MCF 10A (cell line): ENCODE results near the gene UAP1L1. TPM values are rescaled to one million over a fixed set of nuclear protein-coding genes. Genes with fewer than 3 reads are reported as not detected.

Experiments
- BruUV-seq: library from RNA; stranded (reverse); fragments of 400-500 nt; replicated peaks from 2 replicates; lab custom pipeline; 2021; lab: Mats Ljungman, UMichigan
- CTCF ChIA-PET: fragments of 300-600 bp; sonication (Branson Sonifier 250); formaldehyde crosslinking; extraction: SDS; loops from one replicate; lab custom pipeline; 2021; ENCODE audit warnings: antibody characterized with exemption, inconsistent platforms; lab: Yijun Ruan, JAX
- POLR2A ChIA-PET: fragments of 300-600, 350-650 bp; sonication (Branson Sonifier 250); formaldehyde crosslinking; extraction: SDS; loops from one replicate; lab custom pipeline; 2020; ENCODE audit warnings: antibody characterized with exemption, inconsistent platforms; lab: Yijun Ruan, JAX
- DNase-seq: peaks from one replicate; pipeline ENCODE4 v3.0.0-alpha.2; 2018; ENCODE audit not compliant: unreplicated experiment
- H3K27ac Mint-ChIP-seq: one replicate; pipeline ENCODE4 v1.8.0; 2022; ENCODE audit warnings: mild to moderate bottlenecking, low read depth, mixed read lengths; ENCODE audit not compliant: unreplicated experiment
- H3K27me3 Mint-ChIP-seq: one replicate; pipeline ENCODE4 v1.8.0; 2022; ENCODE audit warnings: mixed read lengths; ENCODE audit not compliant: insufficient read depth, unreplicated experiment
- H3K36me3 Mint-ChIP-seq: one replicate; pipeline ENCODE4 v1.8.0; 2022; ENCODE audit warnings: mild to moderate bottlenecking, moderate library complexity, mixed read lengths; ENCODE audit not compliant: insufficient read depth, unreplicated experiment
- H3K4me1 Mint-ChIP-seq: one replicate; pipeline ENCODE4 v1.8.0; 2022; ENCODE audit warnings: mixed read lengths; ENCODE audit not compliant: insufficient read depth, unreplicated experiment
- H3K4me3 Mint-ChIP-seq: one replicate; pipeline ENCODE4 v1.8.0; 2022; ENCODE audit warnings: mild to moderate bottlenecking, moderate library complexity, mixed read lengths; ENCODE audit not compliant: unreplicated experiment
- H3K9me3 Mint-ChIP-seq: one replicate; pipeline ENCODE4 v1.8.0; 2022; ENCODE audit warnings: mixed read lengths; ENCODE audit not compliant: unreplicated experiment
- intact Hi-C: fragments of 100-400 bp; cut with micrococcal nuclease; formaldehyde crosslinking; loops from 2 replicates; pipeline ENCODE4 v1.14.1; 2022
- total RNA-seq: library from RNA; stranded (reverse); gene quantifications from 2 replicates; pipeline ENCODE4 v1.2.3, GENCODE V29; 2022
- TF ChIP-seq, protein P1 (sequence below): fragments of 200-600 bp; IDR thresholded peaks from one replicate; pipeline ENCODE4 v1.8.0; 2022; ENCODE audit warnings: antibody characterized with exemption, mild to moderate bottlenecking; ENCODE audit not compliant: unreplicated experiment

The UAP1L1 gene
- total RNA-seq, 1 experiment from 2014 or later, result 1.0 TPM

DNA sequence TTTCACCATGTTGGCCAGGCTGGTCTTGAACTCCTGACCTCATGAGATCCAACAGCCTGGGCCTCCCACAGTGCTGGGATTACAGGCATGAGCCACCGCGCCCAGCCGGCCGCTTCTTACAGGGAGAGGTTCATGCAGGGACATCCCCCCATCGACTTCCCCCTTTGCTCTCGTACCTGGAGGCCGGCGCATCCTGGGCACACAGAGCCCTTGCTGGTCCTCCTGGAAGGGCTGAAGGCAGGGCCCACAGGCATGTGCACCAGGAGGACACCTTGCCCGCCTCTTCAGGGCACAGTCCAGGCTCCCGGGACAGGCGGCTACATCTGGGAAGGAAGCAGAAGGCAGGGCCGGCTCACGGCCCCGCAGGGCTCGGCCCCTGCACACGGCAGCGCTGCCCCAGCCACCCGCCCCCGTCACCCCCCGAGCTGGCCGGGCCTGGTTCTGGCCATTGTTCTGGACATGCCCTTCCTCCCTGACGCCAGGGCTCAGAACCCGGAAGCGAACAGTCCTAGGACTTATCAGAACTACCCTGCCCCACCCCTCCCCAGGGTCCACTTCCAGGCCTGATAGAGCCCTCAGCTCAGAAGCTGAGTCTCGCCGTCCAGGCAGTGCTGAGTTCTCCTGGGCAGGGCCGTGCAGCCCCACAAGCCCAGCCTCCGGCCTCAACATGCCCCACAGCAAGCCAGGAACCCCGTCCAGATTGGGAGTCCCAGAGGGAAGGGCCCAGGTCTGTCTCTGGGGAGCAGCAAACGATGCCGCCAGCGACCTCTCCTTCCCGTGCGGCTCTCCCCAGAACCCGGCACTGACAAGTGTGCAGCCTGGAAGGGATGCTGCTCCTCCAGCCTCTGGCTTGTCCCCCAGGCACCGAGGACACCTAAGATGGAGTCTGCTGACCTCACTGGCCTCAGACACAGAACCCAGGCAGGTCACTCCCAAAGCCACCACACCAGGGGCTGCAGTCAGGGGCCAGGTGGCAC is 34.3 kb upstream of the UAP1L1 start:
- H3K27me3 Mint-ChIP-seq, result no peaks in the 10 kb centered on the region
- H3K4me3 Mint-ChIP-seq, result no peak overlapping the region
- no peaks in the 10 kb centered on the region for H3K9me3 Mint-ChIP-seq
- H3K27ac Mint-ChIP-seq, result no peak overlapping the region
- POLR2A ChIA-PET, result interaction anchor here (1.5 kb wide), 1 partner anchor 14 kb away, joined by 3 read pairs; no protein-coding TSS in a partner anchor
- DNase-seq, result no peak
- intact Hi-C loops, result loop anchor here (10.0 kb wide), 1 partner anchor 182 kb away; the partner anchor contains the start of genes CYSRT1, RNF208 and RNF224
- no peaks in the 10 kb centered on the region for H3K4me1 Mint-ChIP-seq
- no TSS peak for BruUV-seq
- TF ChIP-seq, protein P1, sequence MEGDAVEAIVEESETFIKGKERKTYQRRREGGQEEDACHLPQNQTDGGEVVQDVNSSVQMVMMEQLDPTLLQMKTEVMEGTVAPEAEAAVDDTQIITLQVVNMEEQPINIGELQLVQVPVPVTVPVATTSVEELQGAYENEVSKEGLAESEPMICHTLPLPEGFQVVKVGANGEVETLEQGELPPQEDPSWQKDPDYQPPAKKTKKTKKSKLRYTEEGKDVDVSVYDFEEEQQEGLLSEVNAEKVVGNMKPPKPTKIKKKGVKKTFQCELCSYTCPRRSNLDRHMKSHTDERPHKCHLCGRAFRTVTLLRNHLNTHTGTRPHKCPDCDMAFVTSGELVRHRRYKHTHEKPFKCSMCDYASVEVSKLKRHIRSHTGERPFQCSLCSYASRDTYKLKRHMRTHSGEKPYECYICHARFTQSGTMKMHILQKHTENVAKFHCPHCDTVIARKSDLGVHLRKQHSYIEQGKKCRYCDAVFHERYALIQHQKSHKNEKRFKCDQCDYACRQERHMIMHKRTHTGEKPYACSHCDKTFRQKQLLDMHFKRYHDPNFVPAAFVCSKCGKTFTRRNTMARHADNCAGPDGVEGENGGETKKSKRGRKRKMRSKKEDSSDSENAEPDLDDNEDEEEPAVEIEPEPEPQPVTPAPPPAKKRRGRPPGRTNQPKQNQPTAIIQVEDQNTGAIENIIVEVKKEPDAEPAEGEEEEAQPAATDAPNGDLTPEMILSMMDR, result no peak
- H3K36me3 Mint-ChIP-seq, result peaks cover 12% of the 10 kb centered on the region
- CTCF ChIA-PET, result interaction anchor here (0.6 to 2.4 kb wide), 4 partner anchors 25 to 511 kb away, joined by 3 to 11 read pairs (median 4); no protein-coding TSS in a partner anchor

DNA sequence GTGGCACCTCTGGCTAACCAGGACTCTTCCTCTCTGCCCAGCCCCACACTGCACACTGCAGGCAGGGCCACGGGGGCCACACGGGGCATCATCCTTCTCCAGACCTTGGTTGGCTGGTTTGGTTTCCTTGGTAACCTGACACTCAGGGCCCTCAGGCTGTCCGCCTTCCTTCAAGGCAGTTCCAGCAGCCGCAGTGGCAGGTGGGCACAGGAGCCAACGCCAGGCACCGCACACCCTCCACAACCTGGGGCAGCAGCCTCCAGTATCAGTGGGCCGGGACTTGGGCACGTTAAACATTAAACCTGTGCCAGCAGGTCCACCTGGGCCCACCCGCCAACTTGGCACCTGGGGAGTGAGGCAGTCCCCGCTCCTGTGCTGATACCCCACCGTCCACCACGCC is 33.3 kb upstream of the UAP1L1 start:
- Mint-ChIP-seq H3K4me3 (no peak overlapping the region), H3K4me1 (no peaks in the 10 kb centered on the region), H3K36me3 (peaks cover 10% of the 10 kb centered on the region), H3K27me3 (no peaks in the 10 kb centered on the region), H3K27ac (no peak overlapping the region), H3K9me3 (no peaks in the 10 kb centered on the region)
- ChIA-PET CTCF (interaction anchor here (0.6 to 2.4 kb wide), 8 partner anchors 8 to 193 kb away, joined by 3 to 12 read pairs (median 5); partner anchors contain the start of genes ABCA2 and FUT7), POLR2A (interaction anchor here (0.8 to 1.5 kb wide), 3 partner anchors 15 to 80 kb away, joined by 3 to 4 read pairs (median 3); no protein-coding TSS in a partner anchor)
- no TSS peak for BruUV-seq
- TF ChIP-seq, protein P1, result no peak
- intact Hi-C loops, result loop anchor here (10.0 kb wide), 1 partner anchor 181 kb away; the partner anchor contains the start of genes CYSRT1, RNF208 and RNF224
- no peak for DNase-seq

DNA sequence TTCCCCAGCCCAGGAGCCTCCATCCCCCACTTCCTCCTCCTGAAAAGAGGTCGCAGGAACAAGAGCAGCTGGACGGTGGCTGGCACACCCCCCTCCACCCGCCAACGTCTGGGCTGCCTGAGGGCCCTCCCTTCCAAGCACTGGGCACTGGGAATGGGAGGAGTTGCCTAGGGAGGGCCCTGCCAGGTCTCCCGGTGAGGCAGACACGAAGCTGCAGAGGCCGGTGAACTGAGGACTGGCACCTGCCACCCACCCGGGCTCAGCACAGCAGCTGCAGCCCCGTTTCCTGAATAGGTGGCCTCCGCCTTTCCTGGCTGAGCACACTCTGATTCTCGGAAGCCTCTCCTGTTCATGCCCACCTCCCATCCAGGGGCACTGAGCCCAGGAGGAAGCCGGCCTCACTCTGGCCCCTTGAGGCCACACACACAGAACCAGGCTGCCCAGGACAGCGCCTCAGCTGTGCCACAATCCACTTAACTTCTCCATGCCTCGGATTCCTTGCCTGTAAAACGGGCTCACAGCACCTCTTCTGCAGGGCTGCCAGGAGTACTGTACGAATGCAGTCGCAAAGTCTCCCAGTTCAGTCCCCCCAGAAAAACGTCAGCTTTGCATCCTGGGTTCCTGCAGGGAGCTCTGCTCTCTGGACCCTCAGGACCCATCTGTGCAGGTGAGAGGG is 32.7 kb upstream of the UAP1L1 start:
- no peaks in the 10 kb centered on the region for H3K27me3 Mint-ChIP-seq
- H3K4me1 Mint-ChIP-seq, result no peaks in the 10 kb centered on the region
- TF ChIP-seq, protein P1, result no peak
- no peak overlapping the region for H3K27ac Mint-ChIP-seq
- peak overlapping the region; percentile 74 for H3K4me3 Mint-ChIP-seq
- intact Hi-C loops, result loop anchor here (10.0 kb wide), 1 partner anchor 180 kb away; the partner anchor contains the start of genes CYSRT1, RNF208 and RNF224
- ChIA-PET CTCF (interaction anchor here (0.6 to 2.4 kb wide), 12 partner anchors 9 to 193 kb away, joined by 3 to 12 read pairs (median 4); partner anchors contain the start of genes ABCA2 and FUT7), POLR2A (interaction anchor here (0.6 to 1.1 kb wide), 5 partner anchors 9 to 196 kb away, joined by 3 to 4 read pairs (median 3); no protein-coding TSS in a partner anchor)
- no peaks in the 10 kb centered on the region for H3K9me3 Mint-ChIP-seq
- DNase-seq, result no peak
- peaks cover 6% of the 10 kb centered on the region for H3K36me3 Mint-ChIP-seq
- TSS peak; percentile 37 for BruUV-seq
